KMS-11 (cell line): ENCODE results near the gene SHROOM3.

Experiments used
- H2AFZ ChIP-seq: fragments of 200-600 bp; sonication (generic); 2 replicates; pipeline ENCODE4 v1.6.1; 2016; ENCODE audit warnings: antibody characterized with exemption, mixed run types, low read depth
- H3K27ac ChIP-seq: fragments of 200-600 bp; sonication (generic); 2 replicates; pipeline ENCODE4 v1.6.1; 2016; ENCODE audit warnings: mild to moderate bottlenecking, mixed run types
- H3K27me3 ChIP-seq: fragments of 200-600 bp; sonication (generic); 2 replicates; pipeline ENCODE4 v1.6.1; 2017; ENCODE audit warnings: mild to moderate bottlenecking, low read depth, mixed run types, moderate library complexity; ENCODE audit not compliant: insufficient read depth
- H3K36me3 ChIP-seq: fragments of 200-600 bp; sonication (generic); 2 replicates; pipeline ENCODE4 v1.6.1; 2017; ENCODE audit warnings: mild to moderate bottlenecking, mixed run types; ENCODE audit not compliant: insufficient read depth
- H3K4me1 ChIP-seq: fragments of 200-600 bp; sonication (generic); 2 replicates; pipeline ENCODE4 v1.6.1; 2016; ENCODE audit warnings: mild to moderate bottlenecking, low read depth, mixed run types; ENCODE audit not compliant: poor library complexity, severe bottlenecking
- H3K4me2 ChIP-seq: fragments of 200-600 bp; sonication (generic); 2 replicates; pipeline ENCODE4 v1.7.0; 2016; ENCODE audit warnings: mild to moderate bottlenecking, mixed run types
- H3K4me3 ChIP-seq: fragments of 200-600 bp; sonication (generic); IDR thresholded peaks from 2 replicates; pipeline ENCODE4 v1.6.1; 2017; ENCODE audit warnings: low read depth, low read length, mixed read lengths; ENCODE audit not compliant: insufficient read depth
- H3K79me2 ChIP-seq: fragments of 200-600 bp; sonication (generic); 2 replicates; pipeline ENCODE4 v1.6.1; 2016; ENCODE audit warnings: low read depth, mixed run types; ENCODE audit not compliant: insufficient read depth
- H3K9ac ChIP-seq: fragments of 200-600 bp; sonication (generic); 2 replicates; pipeline ENCODE4 v1.6.1; 2016; ENCODE audit warnings: mild to moderate bottlenecking, mixed run types
- H4K20me1 ChIP-seq: fragments of 200-600 bp; sonication (generic); 2 replicates; pipeline ENCODE4 v1.6.1; 2016; ENCODE audit warnings: mild to moderate bottlenecking, mixed run types; ENCODE audit not compliant: insufficient read depth
- TF ChIP-seq, protein P1 (sequence below): fragments of 200-600 bp; sonication (generic); conservative IDR thresholded peaks from 2 replicates; pipeline ENCODE4 v1.6.1; 2017; ENCODE audit warnings: low read depth, mild to moderate bottlenecking, antibody characterized with exemption, low read length, moderate library complexity, mixed read lengths

Gene SHROOM3

DNA sequence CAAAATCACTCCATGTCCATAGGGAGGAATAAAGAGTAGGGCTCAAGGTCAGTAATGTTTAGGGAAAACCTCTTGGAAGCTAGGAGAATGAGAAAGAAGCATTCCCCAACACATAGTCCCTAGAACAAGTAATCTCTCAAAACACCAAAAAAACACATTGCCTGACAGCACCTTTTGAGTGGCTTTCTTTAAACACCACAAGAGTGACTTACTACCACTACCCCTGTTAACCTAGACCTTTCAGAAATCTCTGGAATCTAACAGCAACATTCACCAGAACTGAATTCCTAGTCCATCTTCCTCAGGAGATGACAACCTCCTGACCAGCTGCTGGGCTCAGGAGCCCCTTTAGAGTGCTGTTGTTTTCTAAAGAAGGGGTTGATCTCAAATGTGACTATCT lies 320.7 kb downstream of the SHROOM3 start:
- Histone ChIP-seq H3K27ac (no peak overlapping the region), H4K20me1 (no peaks in the 10 kb centered on the region), H3K79me2 (no peaks in the 10 kb centered on the region), H3K36me3 (no peaks in the 10 kb centered on the region), H3K4me3 (no peak overlapping the region), H3K4me2 (no peak overlapping the region), H3K9ac (no peak overlapping the region), H3K4me1 (peaks cover 5% of the 10 kb centered on the region), H3K27me3 (no peaks in the 10 kb centered on the region), H2AFZ (no peak overlapping the region)
- TF ChIP-seq, protein P1, sequence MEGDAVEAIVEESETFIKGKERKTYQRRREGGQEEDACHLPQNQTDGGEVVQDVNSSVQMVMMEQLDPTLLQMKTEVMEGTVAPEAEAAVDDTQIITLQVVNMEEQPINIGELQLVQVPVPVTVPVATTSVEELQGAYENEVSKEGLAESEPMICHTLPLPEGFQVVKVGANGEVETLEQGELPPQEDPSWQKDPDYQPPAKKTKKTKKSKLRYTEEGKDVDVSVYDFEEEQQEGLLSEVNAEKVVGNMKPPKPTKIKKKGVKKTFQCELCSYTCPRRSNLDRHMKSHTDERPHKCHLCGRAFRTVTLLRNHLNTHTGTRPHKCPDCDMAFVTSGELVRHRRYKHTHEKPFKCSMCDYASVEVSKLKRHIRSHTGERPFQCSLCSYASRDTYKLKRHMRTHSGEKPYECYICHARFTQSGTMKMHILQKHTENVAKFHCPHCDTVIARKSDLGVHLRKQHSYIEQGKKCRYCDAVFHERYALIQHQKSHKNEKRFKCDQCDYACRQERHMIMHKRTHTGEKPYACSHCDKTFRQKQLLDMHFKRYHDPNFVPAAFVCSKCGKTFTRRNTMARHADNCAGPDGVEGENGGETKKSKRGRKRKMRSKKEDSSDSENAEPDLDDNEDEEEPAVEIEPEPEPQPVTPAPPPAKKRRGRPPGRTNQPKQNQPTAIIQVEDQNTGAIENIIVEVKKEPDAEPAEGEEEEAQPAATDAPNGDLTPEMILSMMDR, result no peak

DNA sequence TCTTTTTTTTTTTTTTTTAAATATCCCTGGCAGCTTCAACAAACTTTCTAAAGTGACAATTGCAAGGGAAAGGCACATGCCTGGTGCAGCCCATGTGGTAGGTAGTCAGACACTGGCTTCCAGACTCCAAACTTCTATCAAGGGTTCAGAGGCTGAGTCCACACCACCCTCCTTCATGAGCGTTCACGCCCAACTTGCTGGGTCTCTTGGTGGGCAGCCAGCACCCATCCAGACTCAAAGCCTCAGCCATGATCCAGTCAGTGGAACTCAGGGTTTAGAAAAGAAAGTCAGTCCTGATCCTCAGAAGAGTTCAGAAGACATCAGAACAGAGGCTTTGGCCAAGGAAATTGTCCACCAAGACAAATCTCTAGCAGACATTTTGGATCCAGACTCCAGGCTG lies 321.4 kb downstream of the SHROOM3 start:
- no peak overlapping the region for H3K4me2 ChIP-seq
- no peak overlapping the region for H3K4me3 ChIP-seq
- no peak overlapping the region for H2AFZ ChIP-seq
- no peaks in the 10 kb centered on the region for H4K20me1 ChIP-seq
- no peak overlapping the region for H3K27ac ChIP-seq
- TF ChIP-seq, protein P1, result no peak
- no peaks in the 10 kb centered on the region for H3K79me2 ChIP-seq
- H3K36me3 ChIP-seq, result no peaks in the 10 kb centered on the region
- peaks cover 5% of the 10 kb centered on the region for H3K4me1 ChIP-seq
- H3K27me3 ChIP-seq, result no peaks in the 10 kb centered on the region
- no peak overlapping the region for H3K9ac ChIP-seq

DNA sequence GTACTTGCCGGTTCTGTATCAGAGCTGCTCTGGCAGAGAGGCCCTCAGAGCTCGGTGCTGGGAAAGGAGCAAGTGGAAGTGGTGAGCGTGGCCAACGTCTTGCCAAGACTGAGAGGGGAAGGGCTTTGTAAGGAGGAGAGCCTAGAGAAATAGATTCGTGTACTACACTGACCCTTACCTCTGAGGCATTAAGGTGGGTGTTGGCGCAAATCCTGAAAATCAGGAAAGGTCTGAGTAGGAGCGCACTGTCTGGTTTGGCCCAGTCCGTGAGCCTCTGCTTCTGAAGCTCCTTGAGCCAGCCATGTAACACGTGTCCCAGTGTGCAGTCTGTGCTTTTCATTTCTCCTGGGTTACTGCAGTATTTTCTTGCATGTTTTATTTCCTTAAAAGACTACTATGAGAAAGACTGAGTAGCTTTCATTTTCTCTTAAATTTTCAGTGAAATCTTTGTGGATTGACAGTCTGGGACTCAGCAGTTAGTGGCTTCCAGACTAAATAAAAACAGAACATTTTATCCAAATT lies 322.4 kb downstream of the SHROOM3 start:
- no peaks in the 10 kb centered on the region for H3K36me3 ChIP-seq
- H3K9ac ChIP-seq, result no peak overlapping the region
- no peaks in the 10 kb centered on the region for H3K79me2 ChIP-seq
- H2AFZ ChIP-seq, result no peak overlapping the region
- H3K4me1 ChIP-seq, result peaks cover 5% of the 10 kb centered on the region
- TF ChIP-seq, protein P1, result no peak
- H3K27ac ChIP-seq, result no peak overlapping the region
- H4K20me1 ChIP-seq, result no peaks in the 10 kb centered on the region
- no peaks in the 10 kb centered on the region for H3K27me3 ChIP-seq
- no peak overlapping the region for H3K4me2 ChIP-seq
- no peak overlapping the region for H3K4me3 ChIP-seq

DNA sequence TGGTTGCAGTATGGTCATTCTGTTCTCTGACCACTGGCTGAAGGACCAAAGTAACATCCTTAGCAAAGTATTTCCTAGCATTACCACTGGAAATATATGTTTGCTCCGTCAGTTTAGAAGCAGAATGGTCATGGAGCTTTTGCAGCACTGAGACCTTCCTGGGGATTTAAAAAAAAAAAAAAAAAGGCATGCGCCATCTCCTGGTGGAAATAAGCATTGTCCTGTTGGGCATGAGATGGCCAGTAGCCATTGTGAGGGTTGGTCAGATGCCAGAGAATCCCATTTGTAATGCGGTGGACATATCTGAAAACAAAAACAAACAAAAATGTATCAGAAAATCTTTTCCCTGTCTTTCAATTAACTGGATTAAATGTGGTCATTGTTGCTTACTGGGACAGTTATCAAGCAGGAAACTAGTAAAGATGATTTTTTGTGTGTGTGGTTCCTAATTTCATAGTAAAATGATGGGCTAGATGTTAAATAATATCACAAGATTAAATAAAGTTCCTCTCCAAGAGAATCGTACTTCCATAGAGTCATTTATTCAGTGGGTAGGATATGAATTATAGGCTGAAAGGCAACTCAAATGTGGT lies 323.4 kb downstream of the SHROOM3 start:
- H3K4me2 ChIP-seq, result no peak overlapping the region
- H3K27me3 ChIP-seq, result no peaks in the 10 kb centered on the region
- H3K27ac ChIP-seq, result no peak overlapping the region
- H3K4me3 ChIP-seq, result no peak overlapping the region
- H4K20me1 ChIP-seq, result no peaks in the 10 kb centered on the region
- no peak overlapping the region for H2AFZ ChIP-seq
- H3K4me1 ChIP-seq, result peaks cover 5% of the 10 kb centered on the region
- TF ChIP-seq, protein P1, result peak; percentile 97
- H3K79me2 ChIP-seq, result no peaks in the 10 kb centered on the region
- no peak overlapping the region for H3K9ac ChIP-seq
- no peaks in the 10 kb centered on the region for H3K36me3 ChIP-seq
